HepG2 (cell line): ENCODE measurements around the gene HTR6. TPM values are rescaled to one million over a fixed set of nuclear protein-coding genes. Genes with fewer than 3 reads are reported as not detected.

Experiments used
- ATF1 ChIP-seq: IDR thresholded peaks from 2 replicates; pipeline ENCODE4 v1.6.1; 2016; ENCODE audit warnings: mild to moderate bottlenecking, control low read depth
- CBX5 ChIP-seq: sonication (generic); formaldehyde crosslinking; IDR thresholded peaks from 2 replicates; pipeline ENCODE4 v1.4.0; 2020; ENCODE audit warnings: missing genetic modification reagents, borderline replicate concordance
- CCDC6 ChIP-seq: sonication (generic); formaldehyde crosslinking; IDR thresholded peaks from 2 replicates; pipeline ENCODE4 v1.8.1; 2022; ENCODE audit warnings: mild to moderate bottlenecking, missing genetic modification reagents, moderate library complexity
- CREB1 ChIP-seq, 2 experiments: fragments of 450-650 bp in 1 of 2; IDR thresholded peaks; 2 replicates each; pipeline ENCODE4 v1.6.1; 2016 to 2017; ENCODE audit warnings: control low read depth in 1 of 2, mild to moderate bottlenecking in 1 of 2, missing compliant biosample characterization in 1 of 2, missing genetic modification characterization in 1 of 2
- FOXA1 ChIP-seq, 2 experiments: fragments of 450-650 bp in 1 of 2; sonication (generic) in 1 of 2; formaldehyde crosslinking in 1 of 2; IDR thresholded peaks; 2 replicates each; pipeline versions ENCODE4 v1.4.0 to v1.6.1; 2016 to 2020; ENCODE audit warnings: missing genetic modification reagents in 1 of 2
- GABPB1 ChIP-seq: IDR thresholded peaks from 2 replicates; pipeline ENCODE4 v1.6.1; 2016; ENCODE audit warnings: mild to moderate bottlenecking, missing genetic modification reagents, moderate library complexity, missing compliant biosample characterization
- HINFP ChIP-seq: sonication (generic); formaldehyde crosslinking; IDR thresholded peaks from 2 replicates; pipeline ENCODE4 v1.4.0; 2020; ENCODE audit warnings: low read depth, mild to moderate bottlenecking, missing genetic modification reagents
- KDM1A ChIP-seq: IDR thresholded peaks from 2 replicates; pipeline ENCODE4 v1.6.1; 2016; ENCODE audit warnings: missing compliant biosample characterization
- KMT2A ChIP-seq: sonication (generic); formaldehyde crosslinking; IDR thresholded peaks from 2 replicates; pipeline ENCODE4 v1.4.0; 2020; ENCODE audit warnings: missing genetic modification reagents
- NCOR1 ChIP-seq: fragments of 200-600 bp; sonication (generic); IDR thresholded peaks from 2 replicates; pipeline ENCODE4 v1.7.0; 2017; ENCODE audit warnings: antibody characterized with exemption, low read length, borderline replicate concordance
- NFIB ChIP-seq: sonication (generic); formaldehyde crosslinking; IDR thresholded peaks from 2 replicates; pipeline ENCODE4 v1.9.0; 2021; ENCODE audit warnings: missing genetic modification reagents, mild to moderate bottlenecking, borderline replicate concordance
- NFYB ChIP-seq: sonication (generic); formaldehyde crosslinking; IDR thresholded peaks from 2 replicates; pipeline ENCODE4 v1.4.0; 2020; ENCODE audit warnings: missing genetic modification reagents
- NR2F6 ChIP-seq, 2 experiments: IDR thresholded peaks; 2 replicates each; pipeline ENCODE4 v1.6.1; 2016; ENCODE audit warnings: antibody characterized with exemption in 1 of 2, mild to moderate bottlenecking in 1 of 2
- SALL1 ChIP-seq: sonication (generic); formaldehyde crosslinking; IDR thresholded peaks from 2 replicates; pipeline ENCODE4 v1.8.0; 2022; ENCODE audit warnings: mild to moderate bottlenecking, missing genetic modification reagents
- SOX6 ChIP-seq, 2 experiments: fragments of 450-650 bp in 1 of 2; sonication (generic) in 1 of 2; formaldehyde crosslinking in 1 of 2; IDR thresholded peaks; 2 replicates each; pipeline versions ENCODE4 v1.4.0 to v1.6.1; 2017 to 2020; ENCODE audit warnings: antibody characterized with exemption in 1 of 2, mild to moderate bottlenecking in 1 of 2, missing genetic modification reagents in 1 of 2
- XRCC5 ChIP-seq: fragments of 200-400 bp; formaldehyde crosslinking; optimal IDR thresholded peaks from 2 replicates; pipeline ENCODE3; 2017; ENCODE audit warnings: mild to moderate bottlenecking, low read length
- YEATS4 ChIP-seq: sonication (generic); formaldehyde crosslinking; IDR thresholded peaks from 2 replicates; pipeline ENCODE4 v1.4.0; 2020; ENCODE audit warnings: missing genetic modification reagents, borderline replicate concordance
- ZBTB38 ChIP-seq: sonication (generic); formaldehyde crosslinking; IDR thresholded peaks from 2 replicates; pipeline ENCODE4 v1.5.1; 2020; ENCODE audit warnings: mild to moderate bottlenecking, missing genetic modification reagents
- ZNF205 ChIP-seq: IDR thresholded peaks from 2 replicates; pipeline ENCODE4 v1.6.1; 2018; ENCODE audit warnings: missing biosample characterization, missing genetic modification reagents
- ZNF232 ChIP-seq: sonication (generic); formaldehyde crosslinking; IDR thresholded peaks from 2 replicates; pipeline ENCODE4 v1.4.0; 2020; ENCODE audit warnings: missing genetic modification reagents, borderline replicate concordance
- ZNF335 ChIP-seq: sonication (generic); formaldehyde crosslinking; IDR thresholded peaks from 2 replicates; pipeline ENCODE4 v1.4.0; 2020; ENCODE audit warnings: missing genetic modification reagents
- ZNF446 ChIP-seq: sonication (generic); formaldehyde crosslinking; IDR thresholded peaks from 2 replicates; pipeline ENCODE4 v1.5.0; 2020; ENCODE audit warnings: mild to moderate bottlenecking, missing genetic modification reagents
- ZNF563 ChIP-seq: sonication (generic); formaldehyde crosslinking; IDR thresholded peaks from 2 replicates; pipeline ENCODE4 v1.8.0; 2022; ENCODE audit warnings: mild to moderate bottlenecking, moderate library complexity, missing genetic modification reagents
- ZNF687 ChIP-seq: sonication (generic); formaldehyde crosslinking; IDR thresholded peaks from 2 replicates; pipeline ENCODE4 v1.5.1; 2020; ENCODE audit warnings: mild to moderate bottlenecking, missing genetic modification reagents, moderate library complexity
- polyA plus RNA-seq, 8 experiments: library from polyadenylated mRNA; depleted of rRNA in 3 of 8; stranded (reverse) in 7 of 8; unstranded in 1 of 8; fragments of >200 nt; fragmentation: Illumina TruSeq in 4 of 8; extraction: Trizol in 4 of 8; gene quantifications; 2 replicates each; pipeline versions ENCODE4 v1.2.1 to v1.2.3, GENCODE V29; 2011 to 2016; ENCODE audit warnings: low read depth in 4 of 8, missing spikeins in 1 of 8, mixed read lengths in 1 of 8; ENCODE audit not compliant: insufficient read depth in 1 of 8
- total RNA-seq, 5 experiments: library from RNA; depleted of rRNA; stranded (reverse); fragments of >200 nt; fragmentation: Illumina TruSeq; extraction: Trizol; gene quantifications; 2 replicates each; pipeline ENCODE4 v1.2.3, GENCODE V29; 2016; ENCODE audit warnings: low read depth in 1 of 5

HTR6 gene
- total and polyA plus RNA-seq, 2 of the 13 experiments (the other 11 are each of a cell fraction or from before 2014, with no cell fraction given), result 0.04 TPM; not detected in 1

GRCh38 chr1:19651141-19651737, 13.4 kb upstream of the HTR6 start (continued):
- no peak for TF ChIP-seq HINFP (CRISPR knock-in tag)
- TF ChIP-seq YEATS4, result no peak
- TF ChIP-seq ZNF232 (CRISPR knock-in tag), result no peak
- peak; percentile 56; the same call in 1 of the 2 replicates for TF ChIP-seq CBX5 (CRISPR knock-in tag)
- 0 out of 2 replicates have a peak, but pooled peaks have one; percentile 32 for TF ChIP-seq ZNF335 (CRISPR knock-in tag)
- peak; percentile 72 for TF ChIP-seq ZNF687 (CRISPR knock-in tag)
- 0 out of 2 replicates have a peak, but pooled peaks have one; percentile 26 for TF ChIP-seq GABPB1 (CRISPR knock-in tag)
- TF ChIP-seq CCDC6 (CRISPR knock-in tag), result no peak
- no peak for TF ChIP-seq SOX6 (IDR thresholded peaks at IDR 0.05)
- peak; percentile 14; the same call in 1 of the 2 replicates for TF ChIP-seq SOX6 (CRISPR knock-in tag; IDR thresholded peaks at IDR 0.05)
- no peak for TF ChIP-seq CREB1 (IDR thresholded peaks at IDR 0.05)
- TF ChIP-seq CREB1 (CRISPR knock-in tag; IDR thresholded peaks at IDR 0.05), result 0 out of 2 replicates have a peak, but pooled peaks have one; percentile 24
- 0 out of 2 replicates have a peak, but pooled peaks have one; percentile 46 for TF ChIP-seq KMT2A (CRISPR knock-in tag)
- TF ChIP-seq KDM1A (CRISPR knock-in tag), result no peak
- TF ChIP-seq NCOR1, result no peak
- no peak for TF ChIP-seq NFYB (CRISPR knock-in tag)
- TF ChIP-seq SALL1 (CRISPR knock-in tag), result peak; percentile 65
- no peak for TF ChIP-seq ZNF446 (CRISPR knock-in tag)
- TF ChIP-seq NR2F6 (IDR thresholded peaks at IDR 0.05), result no peak
- TF ChIP-seq NR2F6 (CRISPR knock-in tag; IDR thresholded peaks at IDR 0.05), result peak; percentile 56; the same call in 1 of the 2 replicates
- TF ChIP-seq NFIB, result no peak
- no peak for TF ChIP-seq ATF1 (CRISPR knock-in tag)
- TF ChIP-seq ZNF205 (CRISPR knock-in tag), result no peak
- TF ChIP-seq FOXA1 (IDR thresholded peaks at IDR 0.05), result no peak
- 0 out of 2 replicates have a peak, but pooled peaks have one; percentile 15 for TF ChIP-seq FOXA1 (CRISPR knock-in tag; IDR thresholded peaks at IDR 0.05)
- peak; percentile 28 for TF ChIP-seq XRCC5
- no peak for TF ChIP-seq ZBTB38
- no peak for TF ChIP-seq ZNF563 (CRISPR knock-in tag)
